Ovary (tissue), 3 donors: ENCODE data around the gene ATG5.

Experiments
- CTCF ChIP-seq, 3 donors: fragments of 450-650 bp in 2 of 3; fragments of 200-600 bp in 1 of 3; IDR thresholded peaks; one replicate each; pipeline versions ENCODE4 v1.5.1 to v1.8.0; 2016 to 2022; ENCODE audit warnings: antibody characterized with exemption in 3 of 3, mild to moderate bottlenecking in 1 of 3
- EP300 ChIP-seq: sonication (generic); formaldehyde crosslinking; IDR thresholded peaks from one replicate; pipeline ENCODE4 v1.6.1; 2017; ENCODE audit warnings: antibody characterized with exemption
- POLR2A ChIP-seq: fragments of 450-650 bp; IDR thresholded peaks from one replicate; pipeline ENCODE4 v1.6.1; 2017; ENCODE audit warnings: antibody characterized with exemption, mild to moderate bottlenecking, moderate library complexity
- donor health status: DM: no; HTN: no; CAD: no.

GRCh38 chr6:106163966-106164877 lies 161.3 kb downstream of the ATG5 start:
- TF ChIP-seq CTCF (IDR thresholded peaks at IDR 0.05) (no peak), POLR2A (no peak), EP300 (no peak)
